Smooth muscle cell (in vitro differentiated cells): ENCODE data around the gene CASKIN1. TPM values are rescaled to one million over a fixed set of nuclear protein-coding genes. Genes with fewer than 3 reads are reported as not detected.

Experiments
- DNase-seq: peaks from one replicate; lab custom pipeline; 2025; ENCODE audit not compliant: unreplicated experiment; lab: John Stamatoyannopoulos, UW
- H2AFZ ChIP-seq: fragments of 200-600 bp; sonication (generic); 2 replicates; pipeline ENCODE4 v1.6.0; 2016; ENCODE audit warnings: antibody characterized with exemption, low read depth, mild to moderate bottlenecking
- H3F3A ChIP-seq: fragments of 200-600 bp; sonication (generic); 2 replicates; pipeline ENCODE4 v1.6.0; 2017; ENCODE audit warnings: antibody characterized with exemption, low read depth
- H3K27ac ChIP-seq: fragments of 200-600 bp; sonication (generic); 2 replicates; pipeline ENCODE4 v1.5.1; 2016; ENCODE audit warnings: low read depth, mild to moderate bottlenecking
- H3K27me3 ChIP-seq: fragments of 200-600 bp; sonication (generic); 2 replicates; pipeline ENCODE4 v1.6.1; 2016; ENCODE audit warnings: low read depth, mild to moderate bottlenecking
- H3K36me3 ChIP-seq: fragments of 200-600 bp; sonication (generic); 2 replicates; pipeline ENCODE4 v1.5.1; 2016; ENCODE audit warnings: low read depth
- H3K4me1 ChIP-seq: fragments of 200-600 bp; sonication (generic); 2 replicates; pipeline ENCODE4 v1.5.1; 2016; ENCODE audit warnings: low read depth
- H3K4me2 ChIP-seq: fragments of 200-600 bp; sonication (generic); 2 replicates; pipeline ENCODE4 v1.6.0; 2016; ENCODE audit warnings: mild to moderate bottlenecking
- H3K4me3 ChIP-seq: fragments of 200-600 bp; sonication (generic); 2 replicates; pipeline ENCODE4 v1.5.1; 2016; ENCODE audit warnings: mild to moderate bottlenecking
- H3K79me2 ChIP-seq: fragments of 200-600 bp; sonication (generic); 2 replicates; pipeline ENCODE4 v1.6.0; 2016; ENCODE audit warnings: low read depth, mild to moderate bottlenecking
- H3K9ac ChIP-seq: fragments of 200-600 bp; sonication (generic); 2 replicates; pipeline ENCODE4 v1.6.0; 2016; ENCODE audit warnings: low read depth
- H3K9me3 ChIP-seq: fragments of 200-600 bp; sonication (generic); replicated peaks from 2 replicates; pipeline ENCODE4 v1.5.1; 2016; ENCODE audit warnings: low read depth
- H4K20me1 ChIP-seq: fragments of 200-600 bp; sonication (generic); 2 replicates; pipeline ENCODE4 v1.6.0; 2016; ENCODE audit warnings: low read depth
- WGBS: methylation state at CpG from one replicate; pipeline ENCODE4 v1.1.7; 2016; ENCODE audit warnings: low lambda C conversion rate; 5-methylcytosine and 5-hydroxymethylcytosine counted together
- polyA plus RNA-seq: library from polyadenylated mRNA; unstranded; fragments of >200 nt; fragmentation: Nextera tagmentation; extraction: Ambion mirVana; gene quantifications from 2 replicates; pipeline ENCODE4 v1.2.1, GENCODE V29; 2016
- total RNA-seq: library from RNA; depleted of rRNA; stranded (reverse); fragments of >200 nt; gene quantifications from 2 replicates; pipeline ENCODE4 v1.2.3, GENCODE V29; 2014
- TF ChIP-seq, protein P1 (sequence below): fragments of 200-600 bp; sonication (generic); IDR thresholded peaks from 2 replicates; pipeline ENCODE4 v1.5.1; 2017; ENCODE audit warnings: borderline replicate concordance, mild to moderate bottlenecking, antibody characterized with exemption; ENCODE audit not compliant: insufficient read depth, poor library complexity, severe bottlenecking

The CASKIN1 gene
- total and polyA plus RNA-seq, 2 experiments from 2014 or later = 0.09 to 0.45 TPM

DNA sequence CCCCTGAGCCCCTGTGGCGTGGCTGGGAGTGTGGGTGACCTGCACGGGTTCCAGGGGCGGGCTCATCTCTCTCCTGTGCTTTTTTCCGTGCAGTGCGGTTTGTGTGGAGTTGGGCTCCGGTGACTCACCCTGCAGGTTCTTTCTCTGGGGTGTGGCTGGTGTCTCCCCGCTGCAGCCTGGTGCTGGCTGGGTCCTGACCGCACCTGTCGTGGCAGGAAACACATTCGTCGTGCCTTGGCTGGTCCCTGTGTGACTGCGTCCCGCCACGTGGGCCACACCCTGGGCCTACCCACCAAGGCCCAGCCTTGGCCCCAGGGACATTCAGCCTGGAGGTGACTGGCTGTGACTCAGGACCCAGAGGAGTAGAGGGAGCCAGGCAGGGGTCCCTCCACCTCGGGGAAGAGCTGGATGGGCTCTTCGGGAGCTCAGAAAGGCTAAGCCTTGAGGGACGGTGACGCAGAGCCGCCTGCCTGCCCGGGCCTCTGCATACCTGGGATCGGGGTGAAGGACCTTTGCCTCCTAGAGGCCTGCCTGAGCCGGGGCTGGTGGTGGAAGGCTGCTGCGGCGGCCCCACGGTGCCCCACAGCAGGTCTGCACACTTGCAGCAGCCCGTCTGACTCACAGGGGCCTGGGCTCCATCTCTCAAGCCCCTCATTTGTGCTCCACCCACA lies 33.1 kb downstream of the CASKIN1 start:
- no peak overlapping the region for H3K9ac ChIP-seq
- WGBS = 70% methylated on average over 24 of the region's 26 CpGs
- H3K36me3 ChIP-seq = no peaks in the 10 kb centered on the region
- peak overlapping the region; percentile 69 for H3K27ac ChIP-seq
- no peak for DNase-seq
- no peak overlapping the region for H3K4me3 ChIP-seq
- peaks cover 4% of the 10 kb centered on the region for H3K4me1 ChIP-seq
- no peak overlapping the region for H2AFZ ChIP-seq
- no peaks in the 10 kb centered on the region for H3F3A ChIP-seq
- no peak overlapping the region for H3K4me2 ChIP-seq
- H3K27me3 ChIP-seq = no peaks in the 10 kb centered on the region
- H3K9me3 ChIP-seq = no peaks in the 10 kb centered on the region
- TF ChIP-seq, protein P1, sequence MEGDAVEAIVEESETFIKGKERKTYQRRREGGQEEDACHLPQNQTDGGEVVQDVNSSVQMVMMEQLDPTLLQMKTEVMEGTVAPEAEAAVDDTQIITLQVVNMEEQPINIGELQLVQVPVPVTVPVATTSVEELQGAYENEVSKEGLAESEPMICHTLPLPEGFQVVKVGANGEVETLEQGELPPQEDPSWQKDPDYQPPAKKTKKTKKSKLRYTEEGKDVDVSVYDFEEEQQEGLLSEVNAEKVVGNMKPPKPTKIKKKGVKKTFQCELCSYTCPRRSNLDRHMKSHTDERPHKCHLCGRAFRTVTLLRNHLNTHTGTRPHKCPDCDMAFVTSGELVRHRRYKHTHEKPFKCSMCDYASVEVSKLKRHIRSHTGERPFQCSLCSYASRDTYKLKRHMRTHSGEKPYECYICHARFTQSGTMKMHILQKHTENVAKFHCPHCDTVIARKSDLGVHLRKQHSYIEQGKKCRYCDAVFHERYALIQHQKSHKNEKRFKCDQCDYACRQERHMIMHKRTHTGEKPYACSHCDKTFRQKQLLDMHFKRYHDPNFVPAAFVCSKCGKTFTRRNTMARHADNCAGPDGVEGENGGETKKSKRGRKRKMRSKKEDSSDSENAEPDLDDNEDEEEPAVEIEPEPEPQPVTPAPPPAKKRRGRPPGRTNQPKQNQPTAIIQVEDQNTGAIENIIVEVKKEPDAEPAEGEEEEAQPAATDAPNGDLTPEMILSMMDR = no peak
- H3K79me2 ChIP-seq = peaks cover 63% of the 10 kb centered on the region
- peaks cover 82% of the 10 kb centered on the region for H4K20me1 ChIP-seq

DNA sequence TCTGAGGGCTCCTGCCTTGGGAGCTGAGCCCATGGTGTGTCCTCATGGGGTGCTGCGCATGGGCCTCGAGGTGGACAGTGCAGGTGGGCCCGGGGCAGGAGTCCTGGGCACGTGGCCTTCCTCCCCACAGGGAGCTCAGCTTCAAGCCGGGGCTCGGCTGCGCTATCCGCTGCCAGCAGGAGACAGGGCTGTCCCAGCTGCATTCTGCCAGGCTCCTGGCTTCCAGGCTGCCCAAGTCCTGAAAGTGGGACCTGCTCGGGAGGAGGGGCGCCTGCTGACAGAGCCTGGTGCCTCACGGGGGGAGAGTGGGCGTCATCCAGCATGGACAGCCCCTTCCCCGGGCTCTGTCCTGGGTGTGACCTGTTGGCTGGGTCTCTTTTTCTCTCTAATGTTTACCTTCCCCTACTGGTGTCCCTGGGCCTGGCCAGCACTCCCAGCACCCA lies 33.7 kb downstream of the CASKIN1 start:
- H4K20me1 ChIP-seq = peaks cover 82% of the 10 kb centered on the region
- no peak overlapping the region for H3K4me2 ChIP-seq
- H3K4me3 ChIP-seq = no peak overlapping the region
- H3K27me3 ChIP-seq = no peaks in the 10 kb centered on the region
- H3K27ac ChIP-seq = peak overlapping the region; percentile 69
- peaks cover 4% of the 10 kb centered on the region for H3K4me1 ChIP-seq
- TF ChIP-seq, protein P1 = no peak
- no peak for DNase-seq
- no peaks in the 10 kb centered on the region for H3K36me3 ChIP-seq
- peaks cover 70% of the 10 kb centered on the region for H3K79me2 ChIP-seq
- no peaks in the 10 kb centered on the region for H3K9me3 ChIP-seq
- no peak overlapping the region for H3K9ac ChIP-seq
- H2AFZ ChIP-seq = no peak overlapping the region
- WGBS = 95% methylated on average over 13 of the region's 13 CpGs
- H3F3A ChIP-seq = no peaks in the 10 kb centered on the region

DNA sequence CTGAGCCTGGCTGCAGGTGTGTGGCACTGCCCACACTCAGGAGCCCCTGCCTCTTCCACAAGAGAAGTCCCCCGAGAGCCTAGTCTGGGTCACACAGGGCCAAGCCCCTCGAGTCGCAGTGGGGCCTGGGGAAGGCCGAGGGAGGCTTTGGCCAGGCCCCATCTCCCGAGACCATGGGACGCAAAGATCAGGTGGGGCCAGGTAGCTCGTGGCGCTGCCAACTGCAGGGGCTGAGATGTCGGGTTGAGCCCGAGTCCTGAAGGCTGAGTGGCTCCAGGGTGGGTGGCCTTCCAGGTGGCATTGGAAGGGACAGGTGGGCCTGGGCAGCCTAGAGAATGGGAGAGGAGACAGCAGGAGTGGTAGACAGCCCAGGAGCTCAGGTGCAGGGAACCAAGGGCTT lies 34.5 kb downstream of the CASKIN1 start:
- H4K20me1 ChIP-seq = peaks cover 82% of the 10 kb centered on the region
- H3K4me2 ChIP-seq = no peak overlapping the region
- H3K4me3 ChIP-seq = no peak overlapping the region

More for the DNA sequence above, 34.5 kb downstream of the CASKIN1 start:
- no peak for DNase-seq
- Histone ChIP-seq H3K79me2 (peaks cover 78% of the 10 kb centered on the region), H3F3A (no peaks in the 10 kb centered on the region), H3K9ac (no peak overlapping the region), H3K9me3 (no peaks in the 10 kb centered on the region), H3K4me1 (peaks cover 6% of the 10 kb centered on the region), H2AFZ (no peak overlapping the region), H3K36me3 (no peaks in the 10 kb centered on the region), H3K27ac (no peak overlapping the region), H3K27me3 (no peaks in the 10 kb centered on the region)
- TF ChIP-seq, protein P1 = no peak
- 95% methylated on average over 10 of the region's 10 CpGs for WGBS
